PFSK-1 (cell line): ENCODE measurements around the gene PRLHR.

Experiments used
- FOXP2 ChIP-seq: optimal IDR thresholded peaks from 2 replicates; pipeline ENCODE3; 2011; ENCODE audit warnings: borderline replicate concordance, control low read depth, inconsistent platforms; ENCODE audit not compliant: insufficient read depth; ENCODE audit errors: extremely low read length, extremely low read depth
- POLR2AphosphoS5 ChIP-seq: IDR thresholded peaks from 2 replicates; pipeline ENCODE4 v1.6.1; 2012; ENCODE audit warnings: low read depth, mild to moderate bottlenecking, control low read depth, low read length, moderate library complexity
- REST ChIP-seq, 2 experiments: IDR thresholded peaks; 2 replicates each; pipeline versions ENCODE4 v1.6.1 to v1.8.0; 2011 to 2012; ENCODE audit warnings: low read depth in 2 of 2, low read length in 2 of 2, control low read depth in 1 of 2, inconsistent platforms in 1 of 2, mild to moderate bottlenecking in 1 of 2, moderate library complexity in 1 of 2; ENCODE audit not compliant: insufficient read depth in 1 of 2
- SIN3A ChIP-seq: IDR thresholded peaks from 2 replicates; pipeline ENCODE4 v1.6.1; 2012; ENCODE audit warnings: mild to moderate bottlenecking, low read length, moderate library complexity, borderline replicate concordance; ENCODE audit not compliant: insufficient read depth
- TAF1 ChIP-seq: IDR thresholded peaks from 2 replicates; pipeline ENCODE4 v1.6.1; 2012; ENCODE audit warnings: low read length, control low read depth, borderline replicate concordance; ENCODE audit not compliant: insufficient read depth

Gene PRLHR

GRCh38 chr10:118545381-118545780 lies 50.1 kb downstream of the PRLHR start:
- TF ChIP-seq REST (IDR thresholded peaks at IDR 0.05; ENCODE audit: insufficient read depth in 1 of 2, low read depth in 2 of 2, low read length in 2 of 2) (no peak), TAF1 (no peak), POLR2AphosphoS5 (no peak), FOXP2 (no peak), SIN3A (no peak)

- TF ChIP-seq REST (IDR thresholded peaks at IDR 0.05; ENCODE audit: insufficient read depth in 1 of 2, low read depth in 2 of 2, low read length in 2 of 2) = no peak
- TF ChIP-seq FOXP2 = no peak
- no peak for TF ChIP-seq TAF1
- no peak for TF ChIP-seq SIN3A
Measured at GRCh38 chr10:118544401-118544948, 51.0 kb downstream of the PRLHR start.

- TF ChIP-seq REST (IDR thresholded peaks at IDR 0.05; ENCODE audit: insufficient read depth in 1 of 2, low read depth in 2 of 2, low read length in 2 of 2) (no peak), SIN3A (no peak), FOXP2 (no peak), TAF1 (no peak), POLR2AphosphoS5 (no peak)
Measured at GRCh38 chr10:118543714-118544400, 51.6 kb downstream of the PRLHR start.

- no peak for TF ChIP-seq FOXP2
- no peak for TF ChIP-seq REST (IDR thresholded peaks at IDR 0.05; ENCODE audit: insufficient read depth in 1 of 2, low read depth in 2 of 2, low read length in 2 of 2)
- no peak for TF ChIP-seq POLR2AphosphoS5
- no peak for TF ChIP-seq SIN3A
- no peak for TF ChIP-seq TAF1
Measured at GRCh38 chr10:118542745-118543144, 52.7 kb downstream of the PRLHR start.

GRCh38 chr10:118542205-118542604 lies 53.2 kb downstream of the PRLHR start:
- TF ChIP-seq TAF1 (no peak), REST (IDR thresholded peaks at IDR 0.05; ENCODE audit: insufficient read depth in 1 of 2, low read depth in 2 of 2, low read length in 2 of 2) (no peak), SIN3A (no peak), POLR2AphosphoS5 (no peak), FOXP2 (no peak)
